Measurements from ENCODE around the gene GPR153. TPM values are rescaled to one million over a fixed set of nuclear protein-coding genes. Genes with fewer than 3 reads are reported as not detected.

The GPR153 gene
- total and polyA plus RNA-seq, 2 experiments from 2014 or later: 0.69 to 8.0 TPM

- peak; percentile 92 for DNase-seq
- Histone ChIP-seq H3K4me2 (ENCODE audit: unreplicated experiment) (no peak overlapping the region), H3K27ac (no peak overlapping the region), H2AFZ (no peak overlapping the region), H3K4me1 (ENCODE audit: insufficient read depth) (0 out of 2 replicates have a peak, but pooled peaks cover under 1% of the 10 kb centered on the region), H3F3A (ENCODE audit: insufficient read depth) (no peaks in the 10 kb centered on the region), H3K9ac (no peak overlapping the region), H4K20me1 (ENCODE audit: insufficient read depth) (no peaks in the 10 kb centered on the region), H3K9me2 (ENCODE audit: insufficient read depth) (no peaks in the 10 kb centered on the region), H3K36me3 (ENCODE audit: low read depth) (no peaks in the 10 kb centered on the region), H3K27me3 (replicated peaks; ENCODE audit: insufficient read depth) (peaks cover 23% of the 10 kb centered on the region), H3K4me3 (no peak overlapping the region), H3K9me3 (ENCODE audit: low read depth) (no peaks in the 10 kb centered on the region), H3K79me2 (ENCODE audit: insufficient read depth) (no peaks in the 10 kb centered on the region)
- no peak for TF ChIP-seq EZH2 (IDR thresholded peaks at IDR 0.05; ENCODE audit: insufficient read depth, poor library complexity, severe bottlenecking)
- no peak for TF ChIP-seq EZH2phosphoT487 (IDR thresholded peaks at IDR 0.05; ENCODE audit: insufficient read depth, low read depth)
- in situ Hi-C loops (cut with MboI): loop anchor here (5.0 kb wide), 1 partner anchor 97 kb away; no protein-coding TSS in a partner anchor
- 1 to 6% methylated on average over 53 to 79 of the region's 79 CpGs for WGBS, 2 experiments (ENCODE audit: low coverage in 1 of 2, low lambda C conversion rate in 2 of 2, missing lambda C conversion rate in 2 of 2)
Observed at GRCh38 chr1:6245086-6245868, 15.6 kb downstream of the GPR153 start.

- in situ Hi-C loops (cut with MboI): loop anchor here (5.0 kb wide), 1 partner anchor 98 kb away; no protein-coding TSS in a partner anchor
Observed at GRCh38 chr1:6244401-6245049, 16.4 kb downstream of the GPR153 start.

GRCh38 chr1:6243993-6244392 is 16.9 kb downstream of the GPR153 start, which contains the start of gene HES3:
HES3 (plus strand) TSS chr1:6244179; CDS start chr1:6244366, 187 bp downstream.
- Histone ChIP-seq H4K20me1 (ENCODE audit: insufficient read depth) (no peaks in the 10 kb centered on the region), H3K4me1 (ENCODE audit: insufficient read depth) (0 out of 2 replicates have a peak, but pooled peaks cover 4% of the 10 kb centered on the region), H3K36me3 (ENCODE audit: low read depth) (no peaks in the 10 kb centered on the region), H3K4me3 (no peak within 1 kb of the TSS), H3K9me2 (ENCODE audit: insufficient read depth) (no peaks in the 10 kb centered on the region), H3K27me3 (replicated peaks; ENCODE audit: insufficient read depth) (peaks cover 23% of the 10 kb centered on the region), H3K4me2 (ENCODE audit: unreplicated experiment) (no peak within 1 kb of the TSS), H3K9me3 (ENCODE audit: low read depth) (no peaks in the 10 kb centered on the region), H3K9ac (no peak within 1 kb of the TSS), H2AFZ (no peak within 1 kb of the TSS), H3K79me2 (ENCODE audit: insufficient read depth) (no peaks in the 10 kb centered on the region), H3F3A (ENCODE audit: insufficient read depth) (no peaks in the 10 kb centered on the region), H3K27ac (no peak within 1 kb of the TSS)
- 6 to 10% methylated on average over 14 to 16 of the region's 16 CpGs for WGBS, 2 experiments (ENCODE audit: low coverage in 1 of 2, low lambda C conversion rate in 2 of 2, missing lambda C conversion rate in 2 of 2)
- DNase-seq: no peak
- in situ Hi-C loops (cut with MboI): no loop called here
- peak; percentile 53 for TF ChIP-seq EZH2 (IDR thresholded peaks at IDR 0.05; ENCODE audit: insufficient read depth, poor library complexity, severe bottlenecking)
- no peak for TF ChIP-seq EZH2phosphoT487 (IDR thresholded peaks at IDR 0.05; ENCODE audit: insufficient read depth, low read depth)

More at GRCh38 chr1:6244401-6245049, 16.4 kb downstream of the GPR153 start:
- no peaks in the 10 kb centered on the region for H3K9me3 ChIP-seq (ENCODE audit: low read depth)
- no peaks in the 10 kb centered on the region for H3F3A ChIP-seq (ENCODE audit: insufficient read depth)
- no peaks in the 10 kb centered on the region for H3K79me2 ChIP-seq (ENCODE audit: insufficient read depth)
- no peak for DNase-seq
- H3K9me2 ChIP-seq (ENCODE audit: insufficient read depth): no peaks in the 10 kb centered on the region
- no peak overlapping the region for H3K9ac ChIP-seq
- no peaks in the 10 kb centered on the region for H3K36me3 ChIP-seq (ENCODE audit: low read depth)
- H3K27me3 ChIP-seq (replicated peaks; ENCODE audit: insufficient read depth): peaks cover 23% of the 10 kb centered on the region
- no peak overlapping the region for H3K4me2 ChIP-seq (ENCODE audit: unreplicated experiment)
- no peak overlapping the region for H3K4me3 ChIP-seq
- 0 out of 2 replicates have a peak, but pooled peaks cover 4% of the 10 kb centered on the region for H3K4me1 ChIP-seq (ENCODE audit: insufficient read depth)
- H4K20me1 ChIP-seq (ENCODE audit: insufficient read depth): no peaks in the 10 kb centered on the region
- H2AFZ ChIP-seq: no peak overlapping the region
- H3K27ac ChIP-seq: no peak overlapping the region
- TF ChIP-seq EZH2phosphoT487 (IDR thresholded peaks at IDR 0.05; ENCODE audit: insufficient read depth, low read depth): no peak
- TF ChIP-seq EZH2 (IDR thresholded peaks at IDR 0.05; ENCODE audit: insufficient read depth, poor library complexity, severe bottlenecking): no peak
- 6 to 9% methylated on average over 12 to 24 of the region's 24 CpGs for WGBS, 2 experiments (ENCODE audit: low coverage in 1 of 2, low lambda C conversion rate in 2 of 2, missing lambda C conversion rate in 2 of 2)

- Histone ChIP-seq H3K9ac (no peak overlapping the region), H3F3A (ENCODE audit: insufficient read depth) (no peaks in the 10 kb centered on the region), H3K4me2 (ENCODE audit: unreplicated experiment) (no peak overlapping the region), H3K27me3 (replicated peaks; ENCODE audit: insufficient read depth) (peaks cover 23% of the 10 kb centered on the region), H3K36me3 (ENCODE audit: low read depth) (no peaks in the 10 kb centered on the region), H3K9me2 (ENCODE audit: insufficient read depth) (no peaks in the 10 kb centered on the region), H3K9me3 (ENCODE audit: low read depth) (no peaks in the 10 kb centered on the region), H3K79me2 (ENCODE audit: insufficient read depth) (no peaks in the 10 kb centered on the region), H3K27ac (no peak overlapping the region), H4K20me1 (ENCODE audit: insufficient read depth) (no peaks in the 10 kb centered on the region), H3K4me1 (ENCODE audit: insufficient read depth) (0 out of 2 replicates have a peak, but pooled peaks cover 4% of the 10 kb centered on the region), H2AFZ (no peak overlapping the region), H3K4me3 (no peak overlapping the region)
- in situ Hi-C loops (cut with MboI): no loop called here
- DNase-seq: no peak
- WGBS, 2 experiments (ENCODE audit: low coverage in 1 of 2, low lambda C conversion rate in 2 of 2, missing lambda C conversion rate in 2 of 2): 48 to 52% methylated on average over 20 of the region's 20 CpGs
- TF ChIP-seq EZH2 (IDR thresholded peaks at IDR 0.05; ENCODE audit: insufficient read depth, poor library complexity, severe bottlenecking) (no peak), EZH2phosphoT487 (IDR thresholded peaks at IDR 0.05; ENCODE audit: insufficient read depth, low read depth) (no peak)
Observed at GRCh38 chr1:6243053-6243834, 17.7 kb downstream of the GPR153 start.

Measured in GM23248 (cell line).